A673 (cell line): ENCODE data around the gene POLA2. TPM values are rescaled to one million over a fixed set of nuclear protein-coding genes. Genes with fewer than 3 reads are reported as not detected.

Experiments
- BruUV-seq: library from RNA; stranded (reverse); fragments of 400-500 nt; replicated peaks from 2 replicates; lab custom pipeline; 2021; lab: Mats Ljungman, UMichigan
- CTCF ChIA-PET: fragments of 300-600 bp; sonication (Branson Sonifier 250); formaldehyde crosslinking; loops from one replicate; lab custom pipeline; 2022; ENCODE audit warnings: antibody characterized with exemption; lab: Charles Lee
- POLR2A ChIA-PET: fragments of 300-600 bp; sonication (Branson Sonifier 250); formaldehyde crosslinking; loops from one replicate; lab custom pipeline; 2022; ENCODE audit warnings: antibody characterized with exemption; ENCODE audit not compliant: low non-redundant PET; lab: Charles Lee
- DNase-seq: peaks from one replicate; pipeline ENCODE4 v3.0.0-alpha.2; 2015; ENCODE audit warnings: low spot score
- H3K27ac ChIP-seq: fragments of 200-600 bp; sonication (generic); 2 replicates; pipeline ENCODE4 v1.5.1; 2016; ENCODE audit warnings: mixed run types, low read depth, mild to moderate bottlenecking, mixed read lengths, antibody characterized with exemption, low read length; ENCODE audit not compliant: poor library complexity, severe bottlenecking
- H3K27me3 ChIP-seq: fragments of 200-600 bp; sonication (generic); replicated peaks from 2 replicates; pipeline ENCODE4 v1.6.1; 2017; ENCODE audit warnings: mixed run types, low read depth, mild to moderate bottlenecking, mixed read lengths, antibody characterized with exemption, low read length; ENCODE audit not compliant: insufficient read depth, poor library complexity
- H3K36me3 ChIP-seq: fragments of 200-600 bp; sonication (generic); 2 replicates; pipeline ENCODE4 v1.6.1; 2016; ENCODE audit warnings: mixed run types, mild to moderate bottlenecking, mixed read lengths, antibody characterized with exemption, low read length; ENCODE audit not compliant: insufficient read depth, poor library complexity, severe bottlenecking
- H3K4me1 ChIP-seq: fragments of 200-600 bp; sonication (generic); 2 replicates; pipeline ENCODE4 v1.6.1; 2017; ENCODE audit warnings: mixed run types, mild to moderate bottlenecking, mixed read lengths, antibody characterized with exemption, low read length; ENCODE audit not compliant: insufficient read depth, poor library complexity, severe bottlenecking
- H3K4me3 ChIP-seq: fragments of 200-600 bp; sonication (generic); 2 replicates; pipeline ENCODE4 v1.5.1; 2016; ENCODE audit warnings: low read depth, mixed run types, mild to moderate bottlenecking, mixed read lengths, low read length; ENCODE audit not compliant: poor library complexity, severe bottlenecking
- H3K9me3 ChIP-seq: fragments of 200-600 bp; sonication (generic); 2 replicates; pipeline ENCODE4 v1.6.1; 2016; ENCODE audit warnings: mixed run types, low read depth, mild to moderate bottlenecking, mixed read lengths, antibody characterized with exemption, low read length; ENCODE audit not compliant: poor library complexity, severe bottlenecking
- EZH2 ChIP-seq: fragments of 200-600 bp; sonication (generic); IDR thresholded peaks from 2 replicates; pipeline ENCODE4 v1.6.1; 2017; ENCODE audit warnings: borderline replicate concordance, low read depth, mild to moderate bottlenecking, mixed read lengths, antibody characterized with exemption, low read length; ENCODE audit not compliant: poor library complexity, severe bottlenecking
- intact Hi-C: fragments of 100-400 bp; cut with micrococcal nuclease; formaldehyde crosslinking; loops from one replicate; pipeline ENCODE4 v1.10.0; 2022; ENCODE audit not compliant: unreplicated experiment
- total RNA-seq: library from RNA; stranded (reverse); gene quantifications from 2 replicates; pipeline ENCODE4 v1.2.3, GENCODE V29; 2021
- TF ChIP-seq, protein P1 (sequence below): fragments of 300-800, 200-600 bp; sonication (generic); conservative IDR thresholded peaks from 2 replicates; pipeline ENCODE4 v1.5.1; 2017; ENCODE audit warnings: low read depth, mild to moderate bottlenecking, antibody characterized with exemption, low read length, moderate library complexity, mixed read lengths

POLA2 gene
- total RNA-seq, 1 experiment from 2014 or later, result 92.4 TPM

GRCh38 chr11:65303555-65303954 lies 41.8 kb downstream of the POLA2 start:
- ChIA-PET POLR2A (no interaction called here), CTCF (interaction anchor here (0.7 kb wide), 1 partner anchor 27 kb away, joined by 3 read pairs; no protein-coding TSS in a partner anchor)
- intact Hi-C loops, result no loop called here
- BruUV-seq, result no TSS peak
- peaks cover 11% of the 10 kb centered on the region for H3K4me1 ChIP-seq
- H3K27ac ChIP-seq, result no peak overlapping the region
- H3K27me3 ChIP-seq, result no peaks in the 10 kb centered on the region
- TF ChIP-seq, protein P1, sequence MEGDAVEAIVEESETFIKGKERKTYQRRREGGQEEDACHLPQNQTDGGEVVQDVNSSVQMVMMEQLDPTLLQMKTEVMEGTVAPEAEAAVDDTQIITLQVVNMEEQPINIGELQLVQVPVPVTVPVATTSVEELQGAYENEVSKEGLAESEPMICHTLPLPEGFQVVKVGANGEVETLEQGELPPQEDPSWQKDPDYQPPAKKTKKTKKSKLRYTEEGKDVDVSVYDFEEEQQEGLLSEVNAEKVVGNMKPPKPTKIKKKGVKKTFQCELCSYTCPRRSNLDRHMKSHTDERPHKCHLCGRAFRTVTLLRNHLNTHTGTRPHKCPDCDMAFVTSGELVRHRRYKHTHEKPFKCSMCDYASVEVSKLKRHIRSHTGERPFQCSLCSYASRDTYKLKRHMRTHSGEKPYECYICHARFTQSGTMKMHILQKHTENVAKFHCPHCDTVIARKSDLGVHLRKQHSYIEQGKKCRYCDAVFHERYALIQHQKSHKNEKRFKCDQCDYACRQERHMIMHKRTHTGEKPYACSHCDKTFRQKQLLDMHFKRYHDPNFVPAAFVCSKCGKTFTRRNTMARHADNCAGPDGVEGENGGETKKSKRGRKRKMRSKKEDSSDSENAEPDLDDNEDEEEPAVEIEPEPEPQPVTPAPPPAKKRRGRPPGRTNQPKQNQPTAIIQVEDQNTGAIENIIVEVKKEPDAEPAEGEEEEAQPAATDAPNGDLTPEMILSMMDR, result no peak
- TF ChIP-seq EZH2, result no peak
- H3K36me3 ChIP-seq, result peaks cover 10% of the 10 kb centered on the region
- H3K9me3 ChIP-seq, result no peaks in the 10 kb centered on the region
- no peak for DNase-seq
- H3K4me3 ChIP-seq, result no peak overlapping the region

DNA sequence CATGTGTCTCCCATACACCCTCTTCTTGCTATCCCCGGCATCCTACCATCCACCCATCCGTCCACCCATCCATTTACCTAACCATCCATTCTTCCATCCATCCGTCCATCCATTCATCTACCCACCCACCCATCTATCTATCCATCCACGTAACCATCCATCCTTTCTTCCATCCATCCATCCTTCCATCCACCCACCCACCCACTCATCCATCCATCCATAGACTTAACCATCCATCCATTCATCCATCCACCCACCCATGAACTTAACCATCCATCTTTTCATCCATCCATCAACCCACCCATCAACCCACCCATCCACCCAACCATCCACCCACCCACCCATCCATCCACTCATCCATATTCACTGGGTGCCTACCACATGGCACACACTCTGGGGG lies 42.3 kb downstream of the POLA2 start:
- ChIA-PET POLR2A (no interaction called here), CTCF (interaction anchor here (0.7 kb wide), 1 partner anchor 26 kb away, joined by 3 read pairs; no protein-coding TSS in a partner anchor)
- H3K9me3 ChIP-seq, result no peaks in the 10 kb centered on the region
- no TSS peak for BruUV-seq
- intact Hi-C loops, result no loop called here
- peaks cover 17% of the 10 kb centered on the region for H3K4me1 ChIP-seq
- peaks cover 7% of the 10 kb centered on the region for H3K36me3 ChIP-seq
- H3K4me3 ChIP-seq, result no peak overlapping the region
- no peaks in the 10 kb centered on the region for H3K27me3 ChIP-seq
- no peak overlapping the region for H3K27ac ChIP-seq
- no peak for TF ChIP-seq EZH2
- TF ChIP-seq, protein P1, result no peak
- DNase-seq, result no peak

- DNase-seq, result no peak
- TF ChIP-seq, protein P1, result no peak
- TF ChIP-seq EZH2, result no peak
- Histone ChIP-seq H3K36me3 (peaks cover 3% of the 10 kb centered on the region), H3K9me3 (no peaks in the 10 kb centered on the region), H3K27me3 (no peaks in the 10 kb centered on the region), H3K27ac (no peak overlapping the region), H3K4me1 (peaks cover 17% of the 10 kb centered on the region), H3K4me3 (no peak overlapping the region)
- intact Hi-C loops, result no loop called here
- POLR2A ChIA-PET, result no interaction called here
- no TSS peak for BruUV-seq
- CTCF ChIA-PET, result no interaction called here
Measured at GRCh38 chr11:65304613-65305012, 42.9 kb downstream of the POLA2 start.
